Right atrium auricular region (tissue), 2 donors: ENCODE data around the gene BBX. TPM values are rescaled to one million over a fixed set of nuclear protein-coding genes. Genes with fewer than 3 reads are reported as not detected.

Experiments used
- DNase-seq: peaks from one replicate; pipeline ENCODE4 v3.0.0-alpha.2; 2019; ENCODE audit warnings: low spot score
- H3K27ac ChIP-seq, 2 donors: fragments of 200-600 bp; sonication (generic); 1 replicate in 1 of 2; 2 replicates in 1 of 2; pipeline ENCODE4 v1.5.1; 2016 to 2019
- H3K27me3 ChIP-seq, 2 donors: fragments of 200-600 bp; sonication (generic); one replicate each; pipeline versions ENCODE4 v1.5.1 to v1.6.0; 2017 to 2019
- H3K36me3 ChIP-seq: fragments of 200-600 bp; sonication (generic); one replicate; pipeline ENCODE4 v1.5.1; 2016
- H3K4me1 ChIP-seq, 2 donors: fragments of 200-600 bp; sonication (generic); one replicate each; pipeline versions ENCODE4 v1.5.1 to v1.6.0; 2017 to 2019
- H3K4me3 ChIP-seq, 2 donors: fragments of 200-600 bp; sonication (generic); 1 replicate in 1 of 2; 2 replicates in 1 of 2; pipeline ENCODE4 v1.5.1; 2017 to 2019; ENCODE audit warnings: mild to moderate bottlenecking in 1 of 2, moderate library complexity in 1 of 2
- H3K9me3 ChIP-seq, 2 donors: fragments of 200-600 bp; sonication (generic); one replicate each; pipeline ENCODE4 v1.5.1; 2019
- total RNA-seq, 2 donors: library from RNA; depleted of rRNA; stranded (reverse); fragments of >200 nt; gene quantifications; one replicate each; pipeline ENCODE4 v1.1.0, GENCODE V29; 2016
- TF ChIP-seq, protein P1 (sequence below), 2 donors: fragments of 200-600 bp; sonication (generic); IDR thresholded peaks; one replicate each; pipeline ENCODE4 v1.5.1; 2019; ENCODE audit warnings: antibody characterized with exemption in 2 of 2

Gene BBX
- total RNA-seq, 2 donors from 2014 or later, result 33.8 to 57.2 TPM

DNA sequence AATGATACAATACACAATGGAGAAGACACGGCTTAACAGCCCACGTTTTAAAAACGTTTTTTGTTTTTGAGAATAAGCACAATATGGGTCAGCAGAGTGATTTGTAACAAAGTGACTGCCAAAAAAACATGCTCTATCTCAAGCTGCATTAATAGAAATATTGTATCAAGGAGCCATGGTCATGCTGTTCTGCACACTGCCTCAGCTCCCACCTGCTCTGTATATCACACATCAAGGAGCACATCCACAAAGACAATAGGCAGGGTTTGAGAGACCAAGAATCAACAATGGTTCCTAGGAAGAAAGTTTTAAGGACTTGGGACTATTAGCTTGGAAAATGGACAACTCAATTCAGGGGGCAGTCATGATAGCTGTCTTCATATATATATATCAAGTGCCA lies 6.3 kb upstream of the BBX start:
- Histone ChIP-seq H3K4me3 (no peak overlapping the region), H3K4me1 (no peaks in the 10 kb centered on the region), H3K27ac (no peak overlapping the region), H3K27me3 (no peaks in the 10 kb centered on the region), H3K36me3 (no peaks in the 10 kb centered on the region), H3K9me3 (no peaks in the 10 kb centered on the region)
- no peak for DNase-seq
- TF ChIP-seq, protein P1, sequence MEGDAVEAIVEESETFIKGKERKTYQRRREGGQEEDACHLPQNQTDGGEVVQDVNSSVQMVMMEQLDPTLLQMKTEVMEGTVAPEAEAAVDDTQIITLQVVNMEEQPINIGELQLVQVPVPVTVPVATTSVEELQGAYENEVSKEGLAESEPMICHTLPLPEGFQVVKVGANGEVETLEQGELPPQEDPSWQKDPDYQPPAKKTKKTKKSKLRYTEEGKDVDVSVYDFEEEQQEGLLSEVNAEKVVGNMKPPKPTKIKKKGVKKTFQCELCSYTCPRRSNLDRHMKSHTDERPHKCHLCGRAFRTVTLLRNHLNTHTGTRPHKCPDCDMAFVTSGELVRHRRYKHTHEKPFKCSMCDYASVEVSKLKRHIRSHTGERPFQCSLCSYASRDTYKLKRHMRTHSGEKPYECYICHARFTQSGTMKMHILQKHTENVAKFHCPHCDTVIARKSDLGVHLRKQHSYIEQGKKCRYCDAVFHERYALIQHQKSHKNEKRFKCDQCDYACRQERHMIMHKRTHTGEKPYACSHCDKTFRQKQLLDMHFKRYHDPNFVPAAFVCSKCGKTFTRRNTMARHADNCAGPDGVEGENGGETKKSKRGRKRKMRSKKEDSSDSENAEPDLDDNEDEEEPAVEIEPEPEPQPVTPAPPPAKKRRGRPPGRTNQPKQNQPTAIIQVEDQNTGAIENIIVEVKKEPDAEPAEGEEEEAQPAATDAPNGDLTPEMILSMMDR (IDR thresholded peaks at IDR 0.05), result no peak

DNA sequence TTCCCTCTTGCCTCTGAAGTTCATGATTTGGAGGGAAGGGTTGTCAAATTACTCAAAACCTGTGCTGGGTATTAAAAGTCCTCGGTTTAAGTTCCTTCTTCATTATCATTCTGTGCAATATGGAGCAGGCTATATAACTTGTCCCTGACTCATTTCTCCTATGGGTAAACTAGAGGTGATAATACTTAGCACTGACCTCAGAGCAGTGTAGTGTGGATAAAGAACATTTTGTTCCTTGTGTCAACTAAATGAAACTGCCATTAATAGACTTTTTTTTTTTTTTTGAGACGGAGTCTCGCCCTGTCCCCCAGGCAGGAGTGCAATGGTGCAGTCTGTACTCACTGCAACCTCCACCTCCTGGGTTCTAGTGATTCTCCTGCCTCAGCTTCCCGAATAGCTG lies 2.2 kb upstream of the BBX start:
- H3K9me3 ChIP-seq, result no peaks in the 10 kb centered on the region

DNA sequence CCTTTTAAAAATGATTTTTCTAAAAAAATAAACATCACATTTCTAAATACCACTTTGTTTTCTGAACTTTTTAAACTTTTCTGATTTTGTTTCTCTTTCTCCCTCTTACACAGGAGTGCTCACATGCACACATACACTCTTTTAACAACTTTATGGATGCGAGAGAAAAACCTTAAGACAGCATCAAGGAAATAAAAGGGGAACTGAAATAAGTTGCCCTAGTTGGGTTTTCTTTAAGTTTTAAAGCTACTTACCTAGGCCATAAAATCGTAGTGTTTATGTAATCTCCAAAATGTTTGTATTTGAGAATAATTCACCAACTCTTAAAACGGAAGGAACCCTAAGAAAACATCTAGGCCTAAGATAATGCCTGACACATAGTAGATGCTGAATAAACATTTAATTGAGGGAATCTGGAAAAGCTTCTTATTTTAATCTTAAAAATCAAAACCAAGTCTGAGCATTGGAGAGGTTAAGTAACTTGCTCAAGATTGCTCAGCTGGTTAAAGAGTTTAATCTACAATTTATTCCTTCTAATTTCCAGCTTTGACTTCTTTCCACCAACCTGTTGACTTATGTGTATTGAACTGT lies 1.2 kb upstream of the BBX start:
- no peak overlapping the region for H3K4me3 ChIP-seq
- no peaks in the 10 kb centered on the region for H3K9me3 ChIP-seq
- TF ChIP-seq, protein P1 (IDR thresholded peaks at IDR 0.05), result no peak
- no peak overlapping the region for H3K27ac ChIP-seq
- DNase-seq, result no peak
- no peaks in the 10 kb centered on the region for H3K27me3 ChIP-seq
- peaks cover 0 to 11% of the 10 kb centered on the region in 2 donors for H3K4me1 ChIP-seq
- H3K36me3 ChIP-seq, result no peaks in the 10 kb centered on the region

More for the DNA sequence above, 2.2 kb upstream of the BBX start:
- no peak for DNase-seq
- Histone ChIP-seq H3K27me3 (no peaks in the 10 kb centered on the region), H3K4me3 (no peak overlapping the region), H3K4me1 (peaks cover 0 to 4% of the 10 kb centered on the region in 2 donors), H3K27ac (no peak overlapping the region), H3K36me3 (no peaks in the 10 kb centered on the region)
- TF ChIP-seq, protein P1 (IDR thresholded peaks at IDR 0.05), result no peak

DNA sequence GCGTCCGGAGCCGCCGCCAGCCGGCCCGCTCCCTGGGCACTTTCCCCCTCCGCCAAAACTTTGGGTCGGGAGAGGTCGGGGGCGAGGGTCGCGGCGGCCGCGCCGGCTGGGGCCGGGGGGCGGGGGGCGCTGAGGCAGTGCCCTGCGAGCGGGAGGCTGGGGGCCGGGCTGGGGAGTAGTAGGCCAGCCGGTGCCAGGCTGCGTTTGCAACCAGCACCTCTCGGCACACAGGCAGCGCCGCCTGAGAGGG lies 452 bp downstream of the BBX start:
- Histone ChIP-seq H3K9me3 (no peaks in the 10 kb centered on the region), H3K4me3 (peak overlapping the region; percentile 68 to 92), H3K27ac (peak overlapping the region; percentile 92 to 97), H3K27me3 (no peaks in the 10 kb centered on the region), H3K4me1 (peaks cover 0 to 11% of the 10 kb centered on the region in 2 donors), H3K36me3 (no peaks in the 10 kb centered on the region)
- TF ChIP-seq, protein P1 (IDR thresholded peaks at IDR 0.05), result no peak
- DNase-seq, result no peak

DNA sequence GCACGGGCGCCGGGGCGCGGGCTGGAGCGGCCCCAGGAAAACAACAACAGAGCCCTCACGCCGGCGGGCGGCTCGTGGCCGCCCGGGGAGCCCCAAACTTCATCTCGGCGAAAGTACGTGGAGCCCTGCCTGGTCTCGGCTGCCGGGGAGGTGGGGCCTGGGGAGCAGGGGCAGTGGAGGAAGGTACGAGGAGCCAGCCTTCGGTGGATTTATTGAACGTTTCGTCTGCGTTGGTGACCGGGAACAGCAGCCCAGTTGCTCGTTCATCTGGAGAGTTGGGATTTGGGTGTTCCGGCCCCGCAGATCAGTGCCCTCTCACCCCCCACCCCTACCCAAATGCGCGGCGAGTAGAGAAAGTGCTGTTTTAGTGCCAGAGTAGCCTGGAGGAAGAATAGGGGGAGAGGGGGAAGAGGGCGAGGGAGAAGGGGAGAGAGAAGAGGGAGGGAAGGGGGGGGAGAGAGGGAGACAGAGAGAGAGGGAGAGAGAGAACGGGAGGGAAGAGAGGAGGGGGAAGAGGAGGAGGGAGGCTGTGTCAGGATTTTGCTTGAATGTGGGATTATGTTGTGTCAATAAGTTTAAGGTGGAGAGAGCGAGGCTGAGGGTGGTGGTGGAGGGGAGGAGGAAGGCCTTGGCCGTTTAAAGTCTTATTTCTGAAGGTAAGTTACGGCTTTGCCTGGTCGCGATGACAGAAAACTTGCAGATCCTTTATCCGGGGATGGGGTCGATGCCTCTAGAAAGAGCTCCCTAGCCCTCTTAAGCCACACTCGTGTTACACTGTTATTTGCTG lies 970 bp downstream of the BBX start:
- H3K27ac ChIP-seq, result peak overlapping the region; percentile 92 to 97
- H3K36me3 ChIP-seq, result no peaks in the 10 kb centered on the region
- peak overlapping the region; percentile 68 to 92 for H3K4me3 ChIP-seq
- peak; percentile 59 for DNase-seq
- no peaks in the 10 kb centered on the region for H3K27me3 ChIP-seq
- H3K4me1 ChIP-seq, result peaks cover 0 to 11% of the 10 kb centered on the region in 2 donors
- H3K9me3 ChIP-seq, result no peaks in the 10 kb centered on the region
- TF ChIP-seq, protein P1 (IDR thresholded peaks at IDR 0.05), result no peak
